ENCODE measurements around the gene MECP2. TPM values are rescaled to one million over a fixed set of nuclear protein-coding genes. Genes with fewer than 3 reads are reported as not detected.

Gene MECP2
- total RNA-seq, 1 experiment from 2014 or later, result 30.6 TPM

- no peaks in the 10 kb centered on the region for H3K36me3 Mint-ChIP-seq (ENCODE audit: insufficient read depth, unreplicated experiment)
- H3K9me3 Mint-ChIP-seq (ENCODE audit: unreplicated experiment), result no peaks in the 10 kb centered on the region
- Histone ChIP-seq H3K9me3 (no peaks in the 10 kb centered on the region), H3K4me1 (0 out of 2 replicates have a peak, but pooled peaks cover 5% of the 10 kb centered on the region), H3K36me3 (ENCODE audit: control insufficient read depth, insufficient read depth, low read length) (no peaks in the 10 kb centered on the region), H3K27me3 (replicated peaks; ENCODE audit: control insufficient read depth, insufficient read depth, low read length) (no peaks in the 10 kb centered on the region), H3K4me3 (ENCODE audit: low read depth, low read length) (no peak overlapping the region)
- intact Hi-C loops (cut with micrococcal nuclease; ENCODE audit: unreplicated experiment), result no loop called here
- ChIA-PET CTCF (no interaction called here), POLR2A (no interaction called here)
- H3K27me3 Mint-ChIP-seq (ENCODE audit: insufficient read depth, unreplicated experiment), result no peaks in the 10 kb centered on the region
- no peak for TF ChIP-seq CTCF (IDR thresholded peaks at IDR 0.05; ENCODE audit: insufficient read depth in 1 of 2, low read depth in 1 of 2, low read length in 1 of 2, severe bottlenecking in 1 of 2, unreplicated experiment in 1 of 2)
- H3K27ac Mint-ChIP-seq (ENCODE audit: unreplicated experiment), result no peak overlapping the region
- no peak for DNase-seq
- H3K4me1 Mint-ChIP-seq (ENCODE audit: low read depth, unreplicated experiment), result no peaks in the 10 kb centered on the region
- no peak overlapping the region for H3K4me3 Mint-ChIP-seq (ENCODE audit: unreplicated experiment)
- BruUV-seq (replicated peaks), result no TSS peak
Observed at GRCh38 chrX:154121207-154121606, 23.7 kb upstream of the MECP2 start.

GRCh38 chrX:154120567-154120966 lies 23.1 kb upstream of the MECP2 start:
- ChIA-PET CTCF (no interaction called here), POLR2A (no interaction called here)
- no TSS peak for BruUV-seq (replicated peaks)
- Mint-ChIP-seq H3K9me3 (ENCODE audit: unreplicated experiment) (no peaks in the 10 kb centered on the region), H3K27ac (ENCODE audit: unreplicated experiment) (no peak overlapping the region), H3K4me1 (ENCODE audit: low read depth, unreplicated experiment) (no peaks in the 10 kb centered on the region), H3K36me3 (ENCODE audit: insufficient read depth, unreplicated experiment) (no peaks in the 10 kb centered on the region), H3K4me3 (ENCODE audit: unreplicated experiment) (no peak overlapping the region), H3K27me3 (ENCODE audit: insufficient read depth, unreplicated experiment) (no peaks in the 10 kb centered on the region)
- 0 out of 2 replicates have a peak, but pooled peaks cover 5% of the 10 kb centered on the region for H3K4me1 ChIP-seq
- H3K4me3 ChIP-seq (ENCODE audit: low read depth, low read length), result no peak overlapping the region
- H3K27me3 ChIP-seq (replicated peaks; ENCODE audit: control insufficient read depth, insufficient read depth, low read length), result no peaks in the 10 kb centered on the region
- no peak for DNase-seq
- H3K9me3 ChIP-seq, result no peaks in the 10 kb centered on the region
- no peak for TF ChIP-seq CTCF (IDR thresholded peaks at IDR 0.05; ENCODE audit: insufficient read depth in 1 of 2, low read depth in 1 of 2, low read length in 1 of 2, severe bottlenecking in 1 of 2, unreplicated experiment in 1 of 2)
- intact Hi-C loops (cut with micrococcal nuclease; ENCODE audit: unreplicated experiment), result no loop called here
- no peaks in the 10 kb centered on the region for H3K36me3 ChIP-seq (ENCODE audit: control insufficient read depth, insufficient read depth, low read length)

- ChIA-PET CTCF (no interaction called here), POLR2A (no interaction called here)
- H3K4me1 Mint-ChIP-seq (ENCODE audit: low read depth, unreplicated experiment), result no peaks in the 10 kb centered on the region
- intact Hi-C loops (cut with micrococcal nuclease; ENCODE audit: unreplicated experiment), result no loop called here
- Histone ChIP-seq H3K36me3 (ENCODE audit: control insufficient read depth, insufficient read depth, low read length) (no peaks in the 10 kb centered on the region), H3K27me3 (replicated peaks; ENCODE audit: control insufficient read depth, insufficient read depth, low read length) (no peaks in the 10 kb centered on the region), H3K4me1 (no peaks in the 10 kb centered on the region), H3K4me3 (ENCODE audit: low read depth, low read length) (no peak overlapping the region), H3K9me3 (no peaks in the 10 kb centered on the region)
- DNase-seq, result no peak
- peaks cover 3% of the 10 kb centered on the region for H3K27me3 Mint-ChIP-seq (ENCODE audit: insufficient read depth, unreplicated experiment)
- H3K27ac Mint-ChIP-seq (ENCODE audit: unreplicated experiment), result no peak overlapping the region
- no peak for TF ChIP-seq CTCF (IDR thresholded peaks at IDR 0.05; ENCODE audit: insufficient read depth in 1 of 2, low read depth in 1 of 2, low read length in 1 of 2, severe bottlenecking in 1 of 2, unreplicated experiment in 1 of 2)
- H3K36me3 Mint-ChIP-seq (ENCODE audit: insufficient read depth, unreplicated experiment), result no peaks in the 10 kb centered on the region
- H3K9me3 Mint-ChIP-seq (ENCODE audit: unreplicated experiment), result no peaks in the 10 kb centered on the region
- no peak overlapping the region for H3K4me3 Mint-ChIP-seq (ENCODE audit: unreplicated experiment)
- BruUV-seq (replicated peaks), result no TSS peak
Observed at GRCh38 chrX:154117566-154117965, 20.0 kb upstream of the MECP2 start.

Data from Caco-2 (cell line).